NCI-H2227 (cell line): ENCODE measurements around the gene KCMF1.

Experiments used
- DNase-seq: peaks from one replicate; lab custom pipeline; 2025; ENCODE audit not compliant: unreplicated experiment; lab: John Stamatoyannopoulos, UW

The KCMF1 gene

GRCh38 chr2:85019121-85019520 is 48.2 kb downstream of the KCMF1 start:
- DNase-seq = no peak

GRCh38 chr2:85022232-85022631 is 51.3 kb downstream of the KCMF1 start:
- no peak for DNase-seq

- no peak for DNase-seq
Observed at GRCh38 chr2:85024372-85025047, 53.5 kb downstream of the KCMF1 start.

GRCh38 chr2:85032621-85033020 is 61.7 kb downstream of the KCMF1 start:
- no peak for DNase-seq

- no peak for DNase-seq
Observed at GRCh38 chr2:85033388-85033787, 62.4 kb downstream of the KCMF1 start.

- no peak for DNase-seq
Observed at GRCh38 chr2:85034158-85034557, 63.2 kb downstream of the KCMF1 start.

- DNase-seq = no peak
Observed at GRCh38 chr2:85037622-85038021, 66.7 kb downstream of the KCMF1 start.

- no peak for DNase-seq
Observed at GRCh38 chr2:85042330-85042729, 71.4 kb downstream of the KCMF1 start.

GRCh38 chr2:85048534-85048933 is 77.6 kb downstream of the KCMF1 start:
- DNase-seq = no peak

- no peak for DNase-seq
Observed at GRCh38 chr2:85049236-85049635, 78.3 kb downstream of the KCMF1 start.

- no peak for DNase-seq
Observed at GRCh38 chr2:85053802-85054201, 82.8 kb downstream of the KCMF1 start.

GRCh38 chr2:85057226-85057962 is 86.4 kb downstream of the KCMF1 start:
- no peak for DNase-seq

- DNase-seq = peak; percentile 22
Observed at GRCh38 chr2:85061896-85062295, 90.9 kb downstream of the KCMF1 start.

GRCh38 chr2:85062565-85062964 is 91.6 kb downstream of the KCMF1 start:
- DNase-seq = no peak

GRCh38 chr2:85063981-85064599 is 93.1 kb downstream of the KCMF1 start:
- no peak for DNase-seq

GRCh38 chr2:85064927-85065577 is 94.1 kb downstream of the KCMF1 start:
- DNase-seq = no peak

- no peak for DNase-seq
Observed at GRCh38 chr2:85066006-85066740, 95.2 kb downstream of the KCMF1 start.

GRCh38 chr2:85066874-85067351 is 96.0 kb downstream of the KCMF1 start:
- peak; percentile 84 for DNase-seq

GRCh38 chr2:85071096-85071495 is 100.1 kb downstream of the KCMF1 start:
- DNase-seq = no peak

GRCh38 chr2:85073033-85073432 is 102.1 kb downstream of the KCMF1 start:
- DNase-seq = no peak
